ENCODE measurements around the gene PDIA6. TPM values are rescaled to one million over a fixed set of nuclear protein-coding genes. Genes with fewer than 3 reads are reported as not detected.
A peak's percentile ranks its signal among the peaks of the same experiment; 100 is the strongest.

Gene PDIA6
- total RNA-seq, 1 experiment from 2014 or later: 271 TPM

DNA sequence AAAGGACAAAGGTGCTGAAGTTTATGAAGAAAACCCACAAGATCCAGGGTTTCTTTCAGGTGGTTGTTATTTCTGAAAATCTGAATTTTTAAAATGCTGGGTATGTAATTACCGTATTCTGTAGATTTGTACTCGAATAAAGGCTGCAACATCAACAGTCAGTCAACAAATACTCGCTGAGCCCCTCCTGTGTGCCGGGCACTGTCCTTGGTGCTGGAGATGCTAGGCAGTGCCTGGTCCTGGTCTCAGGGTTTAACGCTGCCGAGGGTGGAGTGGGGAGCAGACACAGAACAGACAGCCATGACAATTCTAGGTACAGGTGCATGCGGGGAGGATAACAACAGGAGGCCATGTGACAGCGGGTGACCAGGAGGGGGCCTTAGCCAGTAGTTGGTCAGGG, 27.2 kb upstream of the PDIA6 start:
- in situ Hi-C loops (cut with HindIII; ENCODE audit: low pct_unique_long_range_greater_than_20kb, low sequenced_read_pairs): no loop called here
- Histone ChIP-seq H3K27me3 (ENCODE audit: control insufficient read depth, insufficient read depth, low read length) (no peaks in the 10 kb centered on the region; the same call in 1 of the 2 replicates), H3K9me3 (ENCODE audit: control insufficient read depth, insufficient read depth, low read depth, low read length) (peaks cover 4% of the 10 kb centered on the region; the same call in 1 of the 2 replicates), H3K4me1 (ENCODE audit: control insufficient read depth, insufficient read depth, low read length) (no peaks in the 10 kb centered on the region; the same call in 1 of the 2 replicates), H3K4me3 (ENCODE audit: low read depth in 2 of 2, low read length in 2 of 2) (no peak overlapping the region), H3K36me3 (ENCODE audit: control insufficient read depth, insufficient read depth, low read length) (no peaks in the 10 kb centered on the region), H3K27ac (ENCODE audit: low read length) (no peak overlapping the region)
- ATAC-seq: no peak
- ChIA-PET POLR2A (no interaction called here), CTCF (no interaction called here)
- TF ChIP-seq, protein P1, sequence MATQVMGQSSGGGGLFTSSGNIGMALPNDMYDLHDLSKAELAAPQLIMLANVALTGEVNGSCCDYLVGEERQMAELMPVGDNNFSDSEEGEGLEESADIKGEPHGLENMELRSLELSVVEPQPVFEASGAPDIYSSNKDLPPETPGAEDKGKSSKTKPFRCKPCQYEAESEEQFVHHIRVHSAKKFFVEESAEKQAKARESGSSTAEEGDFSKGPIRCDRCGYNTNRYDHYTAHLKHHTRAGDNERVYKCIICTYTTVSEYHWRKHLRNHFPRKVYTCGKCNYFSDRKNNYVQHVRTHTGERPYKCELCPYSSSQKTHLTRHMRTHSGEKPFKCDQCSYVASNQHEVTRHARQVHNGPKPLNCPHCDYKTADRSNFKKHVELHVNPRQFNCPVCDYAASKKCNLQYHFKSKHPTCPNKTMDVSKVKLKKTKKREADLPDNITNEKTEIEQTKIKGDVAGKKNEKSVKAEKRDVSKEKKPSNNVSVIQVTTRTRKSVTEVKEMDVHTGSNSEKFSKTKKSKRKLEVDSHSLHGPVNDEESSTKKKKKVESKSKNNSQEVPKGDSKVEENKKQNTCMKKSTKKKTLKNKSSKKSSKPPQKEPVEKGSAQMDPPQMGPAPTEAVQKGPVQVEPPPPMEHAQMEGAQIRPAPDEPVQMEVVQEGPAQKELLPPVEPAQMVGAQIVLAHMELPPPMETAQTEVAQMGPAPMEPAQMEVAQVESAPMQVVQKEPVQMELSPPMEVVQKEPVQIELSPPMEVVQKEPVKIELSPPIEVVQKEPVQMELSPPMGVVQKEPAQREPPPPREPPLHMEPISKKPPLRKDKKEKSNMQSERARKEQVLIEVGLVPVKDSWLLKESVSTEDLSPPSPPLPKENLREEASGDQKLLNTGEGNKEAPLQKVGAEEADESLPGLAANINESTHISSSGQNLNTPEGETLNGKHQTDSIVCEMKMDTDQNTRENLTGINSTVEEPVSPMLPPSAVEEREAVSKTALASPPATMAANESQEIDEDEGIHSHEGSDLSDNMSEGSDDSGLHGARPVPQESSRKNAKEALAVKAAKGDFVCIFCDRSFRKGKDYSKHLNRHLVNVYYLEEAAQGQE (IDR thresholded peaks at IDR 0.05; ENCODE audit: insufficient read depth in 1 of 2, low read depth in 2 of 2, low read length in 1 of 2): peak; percentile 87 to 88
- TF ChIP-seq, protein P2, sequence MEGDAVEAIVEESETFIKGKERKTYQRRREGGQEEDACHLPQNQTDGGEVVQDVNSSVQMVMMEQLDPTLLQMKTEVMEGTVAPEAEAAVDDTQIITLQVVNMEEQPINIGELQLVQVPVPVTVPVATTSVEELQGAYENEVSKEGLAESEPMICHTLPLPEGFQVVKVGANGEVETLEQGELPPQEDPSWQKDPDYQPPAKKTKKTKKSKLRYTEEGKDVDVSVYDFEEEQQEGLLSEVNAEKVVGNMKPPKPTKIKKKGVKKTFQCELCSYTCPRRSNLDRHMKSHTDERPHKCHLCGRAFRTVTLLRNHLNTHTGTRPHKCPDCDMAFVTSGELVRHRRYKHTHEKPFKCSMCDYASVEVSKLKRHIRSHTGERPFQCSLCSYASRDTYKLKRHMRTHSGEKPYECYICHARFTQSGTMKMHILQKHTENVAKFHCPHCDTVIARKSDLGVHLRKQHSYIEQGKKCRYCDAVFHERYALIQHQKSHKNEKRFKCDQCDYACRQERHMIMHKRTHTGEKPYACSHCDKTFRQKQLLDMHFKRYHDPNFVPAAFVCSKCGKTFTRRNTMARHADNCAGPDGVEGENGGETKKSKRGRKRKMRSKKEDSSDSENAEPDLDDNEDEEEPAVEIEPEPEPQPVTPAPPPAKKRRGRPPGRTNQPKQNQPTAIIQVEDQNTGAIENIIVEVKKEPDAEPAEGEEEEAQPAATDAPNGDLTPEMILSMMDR (IDR thresholded peaks at IDR 0.05): no peak
- BruUV-seq (replicated peaks): no TSS peak
- DNase-seq (ENCODE audit: low read depth, low spot score): no peak
- intact Hi-C loops (cut with micrococcal nuclease; ENCODE audit: unreplicated experiment): no loop called here

DNA sequence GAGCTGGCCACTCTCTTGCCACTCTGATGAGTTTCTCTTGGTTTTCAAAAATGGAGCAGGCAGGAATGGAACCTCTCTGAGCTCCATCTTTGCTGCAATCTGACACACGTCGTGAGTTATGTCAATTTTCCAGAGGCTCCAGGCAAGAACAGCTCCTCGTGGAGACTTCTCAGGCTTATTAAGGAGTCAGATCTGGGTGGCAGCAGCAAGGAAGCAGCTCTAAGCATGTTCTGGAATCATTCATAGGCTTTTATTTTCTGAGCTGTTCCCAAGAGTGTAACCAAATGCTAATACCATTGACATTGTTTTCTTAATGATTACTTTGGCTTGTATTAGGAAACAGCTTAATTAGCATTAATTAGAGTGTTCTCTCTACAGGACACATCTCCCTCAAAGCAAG, 26.1 kb upstream of the PDIA6 start:
- TF ChIP-seq, protein P1 (IDR thresholded peaks at IDR 0.05; ENCODE audit: insufficient read depth in 1 of 2, low read depth in 2 of 2, low read length in 1 of 2): no peak
- TF ChIP-seq SIN3A (IDR thresholded peaks at IDR 0.05; ENCODE audit: borderline replicate concordance, insufficient read depth, low read depth, low read length) (no peak), TCF7L2 (IDR thresholded peaks at IDR 0.05; ENCODE audit: low read depth, low read length) (no peak), POLR2AphosphoS5 (IDR thresholded peaks at IDR 0.05; ENCODE audit: low read depth, low read length) (no peak)
- TF ChIP-seq, protein P2 (IDR thresholded peaks at IDR 0.05): no peak
- no peaks in the 10 kb centered on the region; the same call in 1 of the 2 replicates for H3K4me1 ChIP-seq (ENCODE audit: control insufficient read depth, insufficient read depth, low read length)
- ChIA-PET CTCF (no interaction called here), POLR2A (interaction anchor here (0.7 kb wide), 1 partner anchor 282 kb away, joined by 3 read pairs; no protein-coding TSS in a partner anchor)
- DNase-seq (ENCODE audit: low read depth, low spot score): no peak
- no peak overlapping the region for H3K27ac ChIP-seq (ENCODE audit: low read length)
- peaks cover 4% of the 10 kb centered on the region; the same call in 1 of the 2 replicates for H3K9me3 ChIP-seq (ENCODE audit: control insufficient read depth, insufficient read depth, low read depth, low read length)
- intact Hi-C loops (cut with micrococcal nuclease; ENCODE audit: unreplicated experiment) (no loop called here), in situ Hi-C loops (cut with HindIII; ENCODE audit: low pct_unique_long_range_greater_than_20kb, low sequenced_read_pairs) (no loop called here)
- no peak overlapping the region for H3K4me3 ChIP-seq (ENCODE audit: low read depth in 2 of 2, low read length in 2 of 2)
- BruUV-seq (replicated peaks): no TSS peak
- ATAC-seq: no peak
- no peaks in the 10 kb centered on the region for H3K36me3 ChIP-seq (ENCODE audit: control insufficient read depth, insufficient read depth, low read length)
- H3K27me3 ChIP-seq (ENCODE audit: control insufficient read depth, insufficient read depth, low read length): no peaks in the 10 kb centered on the region; the same call in 1 of the 2 replicates
